Sigmoid colon (tissue), 3 donors: ENCODE data around the gene IPO7.

ENCODE experiments used
- POLR2A ChIP-seq, 2 donors: fragments of 450-650 bp; IDR thresholded peaks; one replicate each; pipeline ENCODE4 v1.6.1; 2016; ENCODE audit warnings: antibody characterized with exemption in 2 of 2, mild to moderate bottlenecking in 2 of 2, moderate library complexity in 2 of 2
- TF ChIP-seq, protein P1 (sequence below), 4 experiments: fragments of 450-650 bp in 3 of 4; fragments of 200-600 bp in 1 of 4; IDR thresholded peaks; one replicate each; pipeline ENCODE4 v1.5.1; 2016 to 2019; ENCODE audit warnings: antibody characterized with exemption in 4 of 4, mild to moderate bottlenecking in 3 of 4, moderate library complexity in 2 of 4

DNA sequence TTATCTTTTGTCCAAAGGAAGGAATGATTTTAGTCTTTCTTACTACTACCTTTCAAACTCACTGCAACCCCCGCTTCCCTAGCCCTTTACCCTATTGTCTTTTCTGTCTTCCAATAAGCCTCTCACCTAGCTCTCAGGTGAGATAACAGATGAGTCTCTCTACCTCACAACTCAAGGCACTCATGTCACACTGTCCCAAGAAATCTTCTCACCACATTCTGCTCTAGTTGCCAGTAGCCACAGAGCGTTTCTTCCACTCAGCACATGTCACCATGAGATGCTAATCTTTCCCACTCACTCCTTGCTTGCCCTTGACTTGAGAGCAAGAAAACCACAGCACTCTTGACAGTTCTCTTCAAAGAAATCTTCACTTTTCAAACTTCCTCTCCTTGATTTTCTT, 37.4 kb upstream of the IPO7 start:
- TF ChIP-seq, protein P1, sequence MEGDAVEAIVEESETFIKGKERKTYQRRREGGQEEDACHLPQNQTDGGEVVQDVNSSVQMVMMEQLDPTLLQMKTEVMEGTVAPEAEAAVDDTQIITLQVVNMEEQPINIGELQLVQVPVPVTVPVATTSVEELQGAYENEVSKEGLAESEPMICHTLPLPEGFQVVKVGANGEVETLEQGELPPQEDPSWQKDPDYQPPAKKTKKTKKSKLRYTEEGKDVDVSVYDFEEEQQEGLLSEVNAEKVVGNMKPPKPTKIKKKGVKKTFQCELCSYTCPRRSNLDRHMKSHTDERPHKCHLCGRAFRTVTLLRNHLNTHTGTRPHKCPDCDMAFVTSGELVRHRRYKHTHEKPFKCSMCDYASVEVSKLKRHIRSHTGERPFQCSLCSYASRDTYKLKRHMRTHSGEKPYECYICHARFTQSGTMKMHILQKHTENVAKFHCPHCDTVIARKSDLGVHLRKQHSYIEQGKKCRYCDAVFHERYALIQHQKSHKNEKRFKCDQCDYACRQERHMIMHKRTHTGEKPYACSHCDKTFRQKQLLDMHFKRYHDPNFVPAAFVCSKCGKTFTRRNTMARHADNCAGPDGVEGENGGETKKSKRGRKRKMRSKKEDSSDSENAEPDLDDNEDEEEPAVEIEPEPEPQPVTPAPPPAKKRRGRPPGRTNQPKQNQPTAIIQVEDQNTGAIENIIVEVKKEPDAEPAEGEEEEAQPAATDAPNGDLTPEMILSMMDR (IDR thresholded peaks at IDR 0.05): no peak
- no peak for TF ChIP-seq POLR2A (IDR thresholded peaks at IDR 0.05)
